GM12878 (cell line): ENCODE measurements around the gene GSG1L. TPM values are rescaled to one million over a fixed set of nuclear protein-coding genes. Genes with fewer than 3 reads are reported as not detected.

Experiments
- ATAC-seq: fragments of 200-7000 bp; cut with Tn5 transposase; 3 replicates; pipeline ENCODE4 v1.9.1; 2020; ENCODE audit warnings: mild to moderate bottlenecking, moderate library complexity
- BruUV-seq: library from RNA; stranded (reverse); fragments of 400-500 nt; replicated peaks from 2 replicates; lab custom pipeline; 2021; lab: Mats Ljungman, UMichigan
- CTCF ChIA-PET: fragments of 300-600 bp; sonication (Branson Sonifier 250); formaldehyde crosslinking; extraction: SDS; loops from one replicate; lab custom pipeline; 2021; ENCODE audit warnings: inconsistent platforms; lab: Yijun Ruan, JAX
- POLR2A ChIA-PET: fragments of 350-600 bp; formaldehyde crosslinking; extraction: SDS; loops from one replicate; lab custom pipeline; 2021; ENCODE audit warnings: inconsistent platforms; lab: Charles Lee
- RAD21 ChIA-PET: fragments of 300-600 bp; sonication (Branson Sonifier 250); formaldehyde crosslinking; loops from one replicate; lab custom pipeline; 2023; ENCODE audit warnings: antibody characterized with exemption; ENCODE audit not compliant: unreplicated experiment; lab: Charles Lee
- SMC1A ChIA-PET: fragments of 300-600 bp; sonication (Branson Sonifier 250); formaldehyde crosslinking; loops from one replicate; lab custom pipeline; 2023; ENCODE audit not compliant: unreplicated experiment, uncharacterized antibody; lab: Charles Lee
- DNase-seq: peaks from one replicate; pipeline ENCODE4 v3.0.0-alpha.2; 2011; ENCODE audit warnings: low read depth, low spot score
- FAIRE-seq: peaks from 3 replicates; lab custom pipeline; 2011; peaks lifted over from hg19 to GRCh38; lab: Jason Lieb, UNC
- H2AFZ ChIP-seq: 2 replicates; pipeline ENCODE4 v1.6.0; 2011; ENCODE audit warnings: low read depth, low read length, control low read depth; ENCODE audit not compliant: control insufficient read depth
- H3K27ac ChIP-seq: 2 replicates; pipeline ENCODE4 v1.5.1; 2011; ENCODE audit warnings: control low read depth; ENCODE audit not compliant: control insufficient read depth, insufficient read depth
- H3K27me3 ChIP-seq, 2 experiments: replicated peaks in 1 of 2; 2 replicates each; pipeline versions ENCODE4 v1.6.0 to v1.6.1; 2011; ENCODE audit warnings: low read length in 1 of 2; ENCODE audit not compliant: control insufficient read depth in 2 of 2, insufficient read depth in 2 of 2
- H3K36me3 ChIP-seq, 2 experiments: 2 replicates each; pipeline ENCODE4 v1.5.1; 2011; ENCODE audit warnings: low read length in 1 of 2; ENCODE audit not compliant: control insufficient read depth in 2 of 2, insufficient read depth in 2 of 2
- H3K4me1 ChIP-seq: 2 replicates; pipeline ENCODE4 v1.6.1; 2011; ENCODE audit warnings: mild to moderate bottlenecking, low read length, moderate library complexity, mixed read lengths; ENCODE audit not compliant: control insufficient read depth, insufficient read depth
- H3K4me2 ChIP-seq: 2 replicates; pipeline ENCODE4 v1.6.0; 2011; ENCODE audit warnings: control low read depth; ENCODE audit not compliant: control insufficient read depth, insufficient read depth
- H3K4me3 ChIP-seq: fragments of 200-600 bp; sonication (generic); 2 replicates; pipeline ENCODE4 v1.5.1; 2016
- H3K79me2 ChIP-seq: 2 replicates; pipeline ENCODE4 v1.6.0; 2011; ENCODE audit warnings: low read length; ENCODE audit not compliant: control insufficient read depth, insufficient read depth
- H3K9ac ChIP-seq: 2 replicates; pipeline ENCODE4 v1.8.0; 2011; ENCODE audit warnings: low read length, control low read depth, mixed read lengths; ENCODE audit not compliant: control insufficient read depth, insufficient read depth
- H3K9me3 ChIP-seq: replicated peaks from 3 replicates; pipeline ENCODE4 v1.5.1; 2011; ENCODE audit warnings: mild to moderate bottlenecking, low read length; ENCODE audit not compliant: control insufficient read depth, insufficient read depth
- H4K20me1 ChIP-seq: 2 replicates; pipeline ENCODE4 v1.6.0; 2011; ENCODE audit not compliant: control insufficient read depth, insufficient read depth
- ASH2L ChIP-seq: fragments of 300-600, 200-600 bp; sonication (generic); IDR thresholded peaks from 2 replicates; pipeline ENCODE4 v1.6.1; 2017; ENCODE audit warnings: low read depth, mild to moderate bottlenecking, borderline replicate concordance
- EP300 ChIP-seq, 2 experiments: fragments of 150-350 bp in 1 of 2; IDR thresholded peaks; 2 replicates each; pipeline ENCODE4 v1.6.1; 2011 to 2012; ENCODE audit warnings: low read depth in 2 of 2, low read length in 2 of 2, borderline replicate concordance in 1 of 2, improper control_type of control experiment in 1 of 2, inconsistent platforms in 1 of 2; ENCODE audit not compliant: control insufficient read depth in 1 of 2
- JUND ChIP-seq: IDR thresholded peaks from 2 replicates; pipeline ENCODE4 v1.6.1; 2012; ENCODE audit warnings: low read depth, mild to moderate bottlenecking, low read length, improper control_type of control experiment, moderate library complexity
- MXI1 ChIP-seq: fragments of 150-350 bp; IDR thresholded peaks from 2 replicates; pipeline ENCODE4 v1.6.1; 2011; ENCODE audit warnings: low read depth, mild to moderate bottlenecking, inconsistent platforms, low read length, improper control_type of control experiment
- POU2F2 ChIP-seq: IDR thresholded peaks from 3 replicates; pipeline ENCODE4 v1.6.1; 2011; ENCODE audit warnings: low read depth, mild to moderate bottlenecking, low read length, borderline replicate concordance
- PRDM15 ChIP-seq: fragments of 450-650 bp; formaldehyde crosslinking; IDR thresholded peaks from 2 replicates; pipeline ENCODE4 v1.4.0; 2020; ENCODE audit warnings: mild to moderate bottlenecking, moderate library complexity
- SMAD5 ChIP-seq: IDR thresholded peaks from 2 replicates; pipeline ENCODE4 v1.6.1; 2016; ENCODE audit warnings: antibody characterized with exemption, low read depth
- SREBF1 ChIP-seq: IDR thresholded peaks from 2 replicates; pipeline ENCODE4 v1.6.1; 2012; ENCODE audit warnings: mild to moderate bottlenecking, low read length
- ZNF24 ChIP-seq: fragments of 450-650 bp; IDR thresholded peaks from 2 replicates; pipeline ENCODE4 v1.6.1; 2017; ENCODE audit warnings: antibody characterized with exemption, mild to moderate bottlenecking
- ZNF274 ChIP-seq: IDR thresholded peaks from one replicate; pipeline ENCODE4 v1.8.0; 2011; ENCODE audit not compliant: insufficient read length, insufficient read depth
- WGBS: methylation state at CpG from one replicate; pipeline ENCODE4 v1.1.6; 2016; ENCODE audit warnings: low lambda C conversion rate; ENCODE audit not compliant: insufficient replicate concordance, insufficient coverage; ENCODE audit errors: missing lambda C conversion rate; 5-methylcytosine and 5-hydroxymethylcytosine counted together
- in situ Hi-C: fragments of 300-500 bp; cut with MboI; formaldehyde crosslinking; loops from 9 replicates; pipeline ENCODE4 v1.14.3; 2018; ENCODE audit warnings: mixed read lengths
- intact Hi-C: fragments of 100-400 bp; cut with micrococcal nuclease; formaldehyde crosslinking; loops from one replicate; pipeline ENCODE4 v1.14.2; 2022; ENCODE audit not compliant: unreplicated experiment
- polyA plus RNA-seq, 11 experiments: library from polyadenylated mRNA; depleted of rRNA in 4 of 11; unstranded in 6 of 11; stranded (reverse) in 5 of 11; fragments of >200 nt; fragmentation: Nextera tagmentation in 4 of 11; fragmentation: Illumina TruSeq in 1 of 11; extraction: Ambion mirVana in 4 of 11; extraction: Trizol in 1 of 11; gene quantifications; 1 replicate in 1 of 11; 2 replicates in 10 of 11; pipeline versions ENCODE4 v1.2.1 to v1.2.3, GENCODE V29; 2011 to 2016; ENCODE audit warnings: inconsistent platforms in 2 of 11, missing spikeins in 2 of 11, low read depth in 1 of 11
- total RNA-seq, 4 experiments: library from RNA; depleted of rRNA in 3 of 4; stranded (reverse); fragments of >200 nt in 3 of 4; fragmentation: Illumina TruSeq in 1 of 4; extraction: Trizol in 1 of 4; gene quantifications; 2 replicates each; pipeline versions ENCODE4 v1.2.1 to v1.2.3, GENCODE V29; 2013 to 2021
- TF ChIP-seq, protein P1 (sequence below): fragments of 450-650 bp; IDR thresholded peaks from 2 replicates; pipeline ENCODE4 v1.6.1; 2014; ENCODE audit warnings: mild to moderate bottlenecking

The GSG1L gene
- total and polyA plus RNA-seq, 10 of the 15 experiments (the other 5 are each of a cell fraction or from before 2014, with no cell fraction given) = not detected

GRCh38 chr16:27746076-27746855 lies 317.2 kb downstream of the GSG1L start:
- SMC1A ChIA-PET = no interaction called here
- TF ChIP-seq POU2F2 = no peak
- no peak for TF ChIP-seq ZNF24
- TF ChIP-seq JUND = no peak
- TF ChIP-seq MXI1 = no peak
- TF ChIP-seq SMAD5 = no peak
- no peak for TF ChIP-seq SREBF1
- no peak for TF ChIP-seq PRDM15 (CRISPR knock-in tag)
- TF ChIP-seq ZNF274 = no peak
- TF ChIP-seq, protein P1, sequence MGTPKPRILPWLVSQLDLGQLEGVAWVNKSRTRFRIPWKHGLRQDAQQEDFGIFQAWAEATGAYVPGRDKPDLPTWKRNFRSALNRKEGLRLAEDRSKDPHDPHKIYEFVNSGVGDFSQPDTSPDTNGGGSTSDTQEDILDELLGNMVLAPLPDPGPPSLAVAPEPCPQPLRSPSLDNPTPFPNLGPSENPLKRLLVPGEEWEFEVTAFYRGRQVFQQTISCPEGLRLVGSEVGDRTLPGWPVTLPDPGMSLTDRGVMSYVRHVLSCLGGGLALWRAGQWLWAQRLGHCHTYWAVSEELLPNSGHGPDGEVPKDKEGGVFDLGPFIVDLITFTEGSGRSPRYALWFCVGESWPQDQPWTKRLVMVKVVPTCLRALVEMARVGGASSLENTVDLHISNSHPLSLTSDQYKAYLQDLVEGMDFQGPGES = no peak
- TF ChIP-seq ASH2L = no peak
- no peak for TF ChIP-seq EP300 (IDR thresholded peaks at IDR 0.05; ENCODE audit: borderline replicate concordance in 1 of 2, control insufficient read depth in 1 of 2, low read depth in 2 of 2, low read length in 2 of 2)
- TF ChIP-seq, all 136 proteins: peak for 0
- POLR2A ChIA-PET = no interaction called here
- intact Hi-C loops (no loop called here), in situ Hi-C loops (no loop called here)
- no peaks in the 10 kb centered on the region for H4K20me1 ChIP-seq
- H3K79me2 ChIP-seq = no peaks in the 10 kb centered on the region
- H3K4me2 ChIP-seq = no peak overlapping the region
- H3K27ac ChIP-seq = no peak overlapping the region
- BruUV-seq = no TSS peak
- H3K36me3 ChIP-seq = no peaks in the 10 kb centered on the region
- RAD21 ChIA-PET = interaction anchor here (1.5 kb wide), 1 partner anchor 13 kb away, joined by 3 read pairs; no protein-coding TSS in a partner anchor
- WGBS = 74% methylated on average over 18 of the region's 18 CpGs
- no peak for ATAC-seq
- H3K4me1 ChIP-seq = no peaks in the 10 kb centered on the region
- no peak for FAIRE-seq
- no peak overlapping the region for H2AFZ ChIP-seq
- no peaks in the 10 kb centered on the region for H3K27me3 ChIP-seq
- no peak for DNase-seq
- no peak overlapping the region for H3K4me3 ChIP-seq
- CTCF ChIA-PET = no interaction called here
- no peak overlapping the region for H3K9ac ChIP-seq
- no peaks in the 10 kb centered on the region for H3K9me3 ChIP-seq
